Measurements from ENCODE around the gene TGDS.

GRCh38 chr13:94641409-94641941 is 45.5 kb upstream of the TGDS start:
- TF ChIP-seq CTCF (IDR thresholded peaks at IDR 0.05; ENCODE audit: poor library complexity) (no peak), EZH2 (IDR thresholded peaks at IDR 0.05; ENCODE audit: borderline replicate concordance) (no peak)

All from hepatocyte (in vitro differentiated cells).